Tibial artery (tissue), 4 donors: ENCODE data around the gene ACTN1.

Experiments used
- DNase-seq, 2 donors: peaks; one replicate each; pipeline ENCODE4 v3.0.0-alpha.2; 2019
- H3K27ac ChIP-seq, 2 donors: fragments of 200-600 bp; sonication (generic) in 1 of 2; 1 replicate in 1 of 2; 2 replicates in 1 of 2; pipeline ENCODE4 v1.5.1; 2018 to 2019; ENCODE audit warnings: mild to moderate bottlenecking in 1 of 2
- H3K27me3 ChIP-seq, 2 donors: fragments of 200-600 bp; sonication (generic) in 1 of 2; one replicate each; pipeline versions ENCODE4 v1.5.1 to v1.6.0; 2016 to 2019
- H3K36me3 ChIP-seq, 3 donors: fragments of 200-600 bp; sonication (generic) in 2 of 3; one replicate each; pipeline ENCODE4 v1.5.1; 2016 to 2019; ENCODE audit warnings: mild to moderate bottlenecking in 2 of 3
- H3K4me1 ChIP-seq, 4 donors: fragments of 200-600 bp; sonication (generic) in 2 of 4; 1 replicate in 3 of 4; 2 replicates in 1 of 4; pipeline ENCODE4 v1.5.1; 2016 to 2019
- H3K4me3 ChIP-seq, 2 donors: fragments of 200-600 bp; sonication (generic) in 1 of 2; 1 replicate in 1 of 2; 2 replicates in 1 of 2; pipeline ENCODE4 v1.5.1; 2018 to 2019; ENCODE audit warnings: mild to moderate bottlenecking in 2 of 2
- H3K9me3 ChIP-seq, 3 donors: fragments of 200-600 bp; sonication (generic) in 1 of 3; one replicate each; pipeline ENCODE4 v1.5.1; 2016 to 2019
- CTCF ChIP-seq, 2 experiments: fragments of 200-600 bp in 1 of 2; fragments of 450-650 bp in 1 of 2; IDR thresholded peaks; one replicate each; pipeline ENCODE4 v1.5.1; 2017 to 2019; ENCODE audit warnings: antibody characterized with exemption in 2 of 2, mild to moderate bottlenecking in 1 of 2, moderate library complexity in 1 of 2
- intact Hi-C: fragments of 100-400 bp; cut with DNase I; formaldehyde crosslinking; loops from one replicate; pipeline ENCODE4 v1.15.0; 2023; ENCODE audit warnings: low total_unique reads

ACTN1 gene

DNA sequence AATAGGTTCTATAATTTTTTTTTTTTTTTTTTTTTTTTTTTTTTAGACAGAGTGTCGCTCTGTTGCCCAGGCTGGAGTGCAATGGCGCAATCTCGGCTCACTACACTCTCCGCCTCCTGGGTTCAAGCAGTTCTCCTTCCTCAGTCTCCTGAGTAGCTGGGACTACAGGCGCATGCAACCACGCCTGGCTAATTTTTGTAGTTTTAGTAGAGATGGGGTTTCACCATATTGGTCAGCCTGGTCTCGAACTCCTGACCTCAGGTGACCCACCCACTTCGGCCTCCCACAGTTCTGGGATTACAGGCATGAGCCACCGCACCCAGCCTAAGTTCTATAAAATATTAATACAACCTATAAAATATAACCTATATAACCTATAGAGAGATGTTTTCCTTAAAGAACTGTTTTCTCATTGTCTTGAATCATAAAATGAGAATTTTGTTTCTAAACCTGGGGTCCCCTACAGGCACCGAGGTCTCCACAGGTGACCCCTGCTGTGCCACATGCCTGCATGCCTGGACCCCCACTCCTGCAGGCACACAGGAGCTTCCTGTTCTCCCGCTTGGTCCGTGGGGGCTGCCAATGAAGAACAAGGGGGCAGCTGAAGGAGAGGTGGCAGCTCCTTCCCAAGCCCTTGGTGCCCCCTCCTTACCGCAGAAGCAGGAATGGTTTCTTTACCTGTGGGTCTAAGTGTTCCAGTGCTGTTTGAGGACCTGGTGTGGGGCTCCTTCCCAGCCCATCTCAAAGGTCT, 115.3 kb downstream of the ACTN1 start:
- intact Hi-C loops = no loop called here
- DNase-seq = no peak
- Histone ChIP-seq H3K27ac (peak overlapping the region in 1 of 2 donors; percentile 26), H3K27me3 (no peaks in the 10 kb centered on the region), H3K9me3 (peaks cover 0 to 11% (median 0%) of the 10 kb centered on the region in 3 donors), H3K4me1 (no peaks in the 10 kb centered on the region), H3K36me3 (peaks cover 0 to 7% (median 6%) of the 10 kb centered on the region in 3 donors), H3K4me3 (no peak overlapping the region)
- TF ChIP-seq CTCF (IDR thresholded peaks at IDR 0.05) = no peak

- Histone ChIP-seq H3K27me3 (no peaks in the 10 kb centered on the region), H3K27ac (no peak overlapping the region), H3K4me3 (no peak overlapping the region), H3K4me1 (no peaks in the 10 kb centered on the region), H3K36me3 (peaks cover 0 to 7% (median 6%) of the 10 kb centered on the region in 3 donors), H3K9me3 (peaks cover 0 to 11% (median 0%) of the 10 kb centered on the region in 3 donors)
- DNase-seq = peak; percentile 77 to 85
- peak; percentile 70 to 81 for TF ChIP-seq CTCF (IDR thresholded peaks at IDR 0.05)
- intact Hi-C loops = no loop called here
Observed at GRCh38 chr14:68862954-68863594, 116.0 kb downstream of the ACTN1 start.

GRCh38 chr14:68860771-68861170, 118.3 kb downstream of the ACTN1 start:
- Histone ChIP-seq H3K36me3 (peaks cover 0 to 7% (median 3%) of the 10 kb centered on the region in 3 donors), H3K27ac (no peak overlapping the region), H3K9me3 (peaks cover 0 to 10% (median 0%) of the 10 kb centered on the region in 3 donors), H3K27me3 (no peaks in the 10 kb centered on the region), H3K4me3 (no peak overlapping the region), H3K4me1 (no peaks in the 10 kb centered on the region)
- TF ChIP-seq CTCF (IDR thresholded peaks at IDR 0.05) = no peak
- DNase-seq = no peak
- intact Hi-C loops = no loop called here

DNA sequence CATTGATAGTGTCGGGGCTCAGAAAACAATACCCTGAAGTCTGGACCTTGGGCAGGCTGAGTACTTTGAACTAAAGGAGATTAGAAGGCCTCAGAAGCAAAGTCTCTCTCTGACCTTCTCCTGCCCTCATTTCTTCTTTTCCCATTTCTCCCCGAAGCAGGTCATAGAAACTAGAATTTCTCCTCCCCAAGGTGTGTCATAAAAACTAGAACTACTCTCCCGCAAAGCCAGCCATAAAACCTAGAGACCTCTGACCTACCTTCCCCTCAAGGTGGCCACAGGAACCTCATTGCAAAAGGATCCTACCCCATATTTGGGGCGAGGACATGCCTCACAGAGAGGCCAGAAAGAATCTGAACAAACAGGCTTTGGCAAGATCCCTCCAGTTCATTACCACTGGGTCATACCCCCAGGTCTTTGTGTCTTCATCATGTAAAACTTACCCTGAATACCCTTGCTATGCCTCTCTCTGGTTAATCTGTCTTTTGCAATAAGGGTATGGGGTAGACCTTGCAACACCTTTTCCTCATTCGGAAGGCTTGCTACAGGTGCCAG, 121.5 kb downstream of the ACTN1 start:
- H3K27ac ChIP-seq = no peak overlapping the region
- H3K4me3 ChIP-seq = no peak overlapping the region
- TF ChIP-seq CTCF (IDR thresholded peaks at IDR 0.05) = no peak
- no peaks in the 10 kb centered on the region for H3K27me3 ChIP-seq
- H3K9me3 ChIP-seq = no peaks in the 10 kb centered on the region
- H3K36me3 ChIP-seq = peaks cover 0 to 16% (median 4%) of the 10 kb centered on the region in 3 donors
- no peaks in the 10 kb centered on the region for H3K4me1 ChIP-seq
- no peak for DNase-seq
- intact Hi-C loops = loop anchor here (2.0 kb wide), 1 partner anchor 253 kb away; no protein-coding TSS in a partner anchor

GRCh38 chr14:68856572-68856971, 122.5 kb downstream of the ACTN1 start:
- Histone ChIP-seq H3K4me3 (no peak overlapping the region), H3K9me3 (no peaks in the 10 kb centered on the region), H3K4me1 (no peaks in the 10 kb centered on the region), H3K27ac (no peak overlapping the region), H3K36me3 (peaks cover 0 to 16% (median 4%) of the 10 kb centered on the region in 3 donors), H3K27me3 (no peaks in the 10 kb centered on the region)
- intact Hi-C loops = no loop called here
- no peak for TF ChIP-seq CTCF (IDR thresholded peaks at IDR 0.05)
- no peak for DNase-seq
